A673 (cell line): ENCODE measurements around the gene ODC1. TPM values are rescaled to one million over a fixed set of nuclear protein-coding genes. Genes with fewer than 3 reads are reported as not detected.

Experiments
- BruUV-seq: library from RNA; stranded (reverse); fragments of 400-500 nt; replicated peaks from 2 replicates; lab custom pipeline; 2021; lab: Mats Ljungman, UMichigan
- CTCF ChIA-PET: fragments of 300-600 bp; sonication (Branson Sonifier 250); formaldehyde crosslinking; loops from one replicate; lab custom pipeline; 2022; ENCODE audit warnings: antibody characterized with exemption; lab: Charles Lee
- POLR2A ChIA-PET: fragments of 300-600 bp; sonication (Branson Sonifier 250); formaldehyde crosslinking; loops from one replicate; lab custom pipeline; 2022; ENCODE audit warnings: antibody characterized with exemption; ENCODE audit not compliant: low non-redundant PET; lab: Charles Lee
- DNase-seq: peaks from one replicate; pipeline ENCODE4 v3.0.0-alpha.2; 2015; ENCODE audit warnings: low spot score
- H3K27ac ChIP-seq: fragments of 200-600 bp; sonication (generic); 2 replicates; pipeline ENCODE4 v1.5.1; 2016; ENCODE audit warnings: mixed run types, low read depth, mild to moderate bottlenecking, mixed read lengths, antibody characterized with exemption, low read length; ENCODE audit not compliant: poor library complexity, severe bottlenecking
- H3K27me3 ChIP-seq: fragments of 200-600 bp; sonication (generic); replicated peaks from 2 replicates; pipeline ENCODE4 v1.6.1; 2017; ENCODE audit warnings: mixed run types, low read depth, mild to moderate bottlenecking, mixed read lengths, antibody characterized with exemption, low read length; ENCODE audit not compliant: insufficient read depth, poor library complexity
- H3K36me3 ChIP-seq: fragments of 200-600 bp; sonication (generic); 2 replicates; pipeline ENCODE4 v1.6.1; 2016; ENCODE audit warnings: mixed run types, mild to moderate bottlenecking, mixed read lengths, antibody characterized with exemption, low read length; ENCODE audit not compliant: insufficient read depth, poor library complexity, severe bottlenecking
- H3K4me1 ChIP-seq: fragments of 200-600 bp; sonication (generic); 2 replicates; pipeline ENCODE4 v1.6.1; 2017; ENCODE audit warnings: mixed run types, mild to moderate bottlenecking, mixed read lengths, antibody characterized with exemption, low read length; ENCODE audit not compliant: insufficient read depth, poor library complexity, severe bottlenecking
- H3K4me3 ChIP-seq: fragments of 200-600 bp; sonication (generic); 2 replicates; pipeline ENCODE4 v1.5.1; 2016; ENCODE audit warnings: low read depth, mixed run types, mild to moderate bottlenecking, mixed read lengths, low read length; ENCODE audit not compliant: poor library complexity, severe bottlenecking
- H3K9me3 ChIP-seq: fragments of 200-600 bp; sonication (generic); 2 replicates; pipeline ENCODE4 v1.6.1; 2016; ENCODE audit warnings: mixed run types, low read depth, mild to moderate bottlenecking, mixed read lengths, antibody characterized with exemption, low read length; ENCODE audit not compliant: poor library complexity, severe bottlenecking
- CTCF ChIP-seq: fragments of 300-800, 200-600 bp; sonication (generic); conservative IDR thresholded peaks from 2 replicates; pipeline ENCODE4 v1.5.1; 2017; ENCODE audit warnings: low read depth, mild to moderate bottlenecking, antibody characterized with exemption, low read length, moderate library complexity, mixed read lengths
- EZH2 ChIP-seq: fragments of 200-600 bp; sonication (generic); IDR thresholded peaks from 2 replicates; pipeline ENCODE4 v1.6.1; 2017; ENCODE audit warnings: borderline replicate concordance, low read depth, mild to moderate bottlenecking, mixed read lengths, antibody characterized with exemption, low read length; ENCODE audit not compliant: poor library complexity, severe bottlenecking
- intact Hi-C: fragments of 100-400 bp; cut with micrococcal nuclease; formaldehyde crosslinking; loops from one replicate; pipeline ENCODE4 v1.10.0; 2022; ENCODE audit not compliant: unreplicated experiment
- total RNA-seq: library from RNA; stranded (reverse); gene quantifications from 2 replicates; pipeline ENCODE4 v1.2.3, GENCODE V29; 2021

Gene ODC1
- total RNA-seq, 1 experiment from 2014 or later = 269 TPM

GRCh38 chr2:10415048-10415447, 33.1 kb downstream of the ODC1 start:
- intact Hi-C loops = no loop called here
- H3K9me3 ChIP-seq = no peaks in the 10 kb centered on the region
- ChIA-PET CTCF (interaction anchor here (0.6 kb wide), 1 partner anchor 318 kb away, joined by 3 read pairs; no protein-coding TSS in a partner anchor), POLR2A (interaction anchor here (0.6 kb wide), 1 partner anchor 281 kb away, joined by 11 read pairs; no protein-coding TSS in a partner anchor)
- BruUV-seq = no TSS peak
- no peaks in the 10 kb centered on the region for H3K4me1 ChIP-seq
- H3K4me3 ChIP-seq = no peak overlapping the region
- H3K36me3 ChIP-seq = no peaks in the 10 kb centered on the region
- no peak overlapping the region for H3K27ac ChIP-seq
- TF ChIP-seq CTCF (no peak), EZH2 (no peak)
- no peak for DNase-seq
- H3K27me3 ChIP-seq = no peaks in the 10 kb centered on the region

DNA sequence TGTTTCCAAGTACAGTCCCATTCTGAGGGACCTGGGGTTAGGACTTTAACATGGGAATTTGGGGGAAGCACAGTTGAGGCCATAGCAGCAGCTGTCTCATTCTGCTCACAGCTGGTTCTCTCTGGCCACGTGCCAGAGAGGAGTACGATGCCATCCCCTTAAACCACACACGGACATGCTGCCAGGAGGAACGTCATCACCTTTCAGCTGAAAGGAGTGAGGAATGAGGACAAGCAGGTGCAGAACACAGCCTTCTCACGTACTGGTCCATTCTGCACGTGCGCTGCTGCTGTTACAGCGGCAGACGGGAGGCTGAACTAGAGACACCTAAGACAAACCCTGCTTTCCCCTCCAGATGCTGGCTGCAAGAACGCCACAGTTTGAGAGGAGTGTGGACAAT, 33.5 kb downstream of the ODC1 start:
- BruUV-seq = no TSS peak
- POLR2A ChIA-PET = interaction anchor here (0.6 kb wide), 1 partner anchor 281 kb away, joined by 11 read pairs; no protein-coding TSS in a partner anchor
- no peak for DNase-seq
- Histone ChIP-seq H3K36me3 (no peaks in the 10 kb centered on the region), H3K9me3 (no peaks in the 10 kb centered on the region), H3K4me3 (no peak overlapping the region), H3K4me1 (no peaks in the 10 kb centered on the region), H3K27ac (no peak overlapping the region), H3K27me3 (no peaks in the 10 kb centered on the region)
- no peak for TF ChIP-seq CTCF
- TF ChIP-seq EZH2 = no peak
- CTCF ChIA-PET = no interaction called here
- intact Hi-C loops = no loop called here

DNA sequence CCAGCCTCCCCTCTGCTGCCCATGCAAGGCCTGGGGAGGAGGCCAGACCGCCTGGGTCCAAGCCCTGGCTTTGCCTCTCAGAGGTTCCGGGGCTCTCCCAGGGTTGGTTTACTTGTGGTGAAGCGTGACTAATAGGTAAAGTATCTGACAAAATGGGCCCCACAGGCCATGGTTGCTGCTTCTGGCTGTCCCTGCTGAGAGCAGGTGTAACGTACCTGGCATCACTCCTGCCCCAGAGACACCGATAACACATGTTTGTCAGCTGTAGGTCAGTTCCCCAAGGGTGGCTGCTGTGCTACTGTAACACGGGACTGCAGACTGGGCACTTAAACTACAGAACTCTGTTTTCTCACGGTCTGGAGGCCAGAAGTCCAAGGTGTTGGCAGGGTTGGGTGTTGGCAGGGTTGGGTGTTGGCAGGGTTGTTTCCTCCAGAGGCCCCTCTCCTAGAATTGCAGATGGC, 34.1 kb downstream of the ODC1 start:
- Histone ChIP-seq H3K9me3 (no peaks in the 10 kb centered on the region), H3K36me3 (no peaks in the 10 kb centered on the region), H3K27ac (no peak overlapping the region), H3K4me1 (peaks cover 3% of the 10 kb centered on the region), H3K4me3 (no peak overlapping the region), H3K27me3 (no peaks in the 10 kb centered on the region)
- TF ChIP-seq CTCF = no peak
- no peak for TF ChIP-seq EZH2
- POLR2A ChIA-PET = no interaction called here
- no peak for DNase-seq
- CTCF ChIA-PET = no interaction called here
- intact Hi-C loops = no loop called here
- no TSS peak for BruUV-seq
